ENCODE data around the gene INHBB.

GRCh38 chr2:120371969-120372625 is 26.2 kb downstream of the INHBB start:
- TF ChIP-seq CTCF (IDR thresholded peaks at IDR 0.05) (no peak), EP300 (IDR thresholded peaks at IDR 0.05) (no peak), BHLHE40 (IDR thresholded peaks at IDR 0.05; ENCODE audit: low read depth, low read length) (no peak), ELK1 (IDR thresholded peaks at IDR 0.05; ENCODE audit: low read depth, low read length) (no peak), SMC3 (IDR thresholded peaks at IDR 0.05) (no peak), PBX3 (IDR thresholded peaks at IDR 0.05) (no peak), JUNB (IDR thresholded peaks at IDR 0.05) (no peak), MYC (IDR thresholded peaks at IDR 0.05; ENCODE audit: borderline replicate concordance, low read length) (no peak), RCOR1 (IDR thresholded peaks at IDR 0.05; ENCODE audit: low read depth, low read length) (no peak)
